Measurements from ENCODE around the gene ANKK1.

DNA sequence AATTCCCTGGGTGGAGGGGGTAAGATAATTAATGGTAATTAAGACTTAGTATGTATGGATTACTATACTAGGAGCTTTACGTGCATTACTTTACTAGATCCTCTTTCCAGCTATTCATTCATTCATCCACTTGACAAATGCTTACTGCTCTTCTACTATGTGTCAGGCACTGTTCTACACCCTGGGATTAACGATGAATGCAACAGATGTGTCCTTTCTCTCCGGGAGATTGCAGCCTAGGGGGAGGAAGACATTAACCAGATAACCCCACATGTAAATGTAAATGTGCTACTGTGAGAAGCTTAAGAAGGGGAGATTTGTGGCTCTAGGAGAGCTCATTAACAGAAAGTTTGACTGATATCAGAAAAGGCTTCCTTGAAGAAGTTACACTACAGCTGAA lies 1.7 kb downstream of the ANKK1 start:
- TF ChIP-seq, protein P1, sequence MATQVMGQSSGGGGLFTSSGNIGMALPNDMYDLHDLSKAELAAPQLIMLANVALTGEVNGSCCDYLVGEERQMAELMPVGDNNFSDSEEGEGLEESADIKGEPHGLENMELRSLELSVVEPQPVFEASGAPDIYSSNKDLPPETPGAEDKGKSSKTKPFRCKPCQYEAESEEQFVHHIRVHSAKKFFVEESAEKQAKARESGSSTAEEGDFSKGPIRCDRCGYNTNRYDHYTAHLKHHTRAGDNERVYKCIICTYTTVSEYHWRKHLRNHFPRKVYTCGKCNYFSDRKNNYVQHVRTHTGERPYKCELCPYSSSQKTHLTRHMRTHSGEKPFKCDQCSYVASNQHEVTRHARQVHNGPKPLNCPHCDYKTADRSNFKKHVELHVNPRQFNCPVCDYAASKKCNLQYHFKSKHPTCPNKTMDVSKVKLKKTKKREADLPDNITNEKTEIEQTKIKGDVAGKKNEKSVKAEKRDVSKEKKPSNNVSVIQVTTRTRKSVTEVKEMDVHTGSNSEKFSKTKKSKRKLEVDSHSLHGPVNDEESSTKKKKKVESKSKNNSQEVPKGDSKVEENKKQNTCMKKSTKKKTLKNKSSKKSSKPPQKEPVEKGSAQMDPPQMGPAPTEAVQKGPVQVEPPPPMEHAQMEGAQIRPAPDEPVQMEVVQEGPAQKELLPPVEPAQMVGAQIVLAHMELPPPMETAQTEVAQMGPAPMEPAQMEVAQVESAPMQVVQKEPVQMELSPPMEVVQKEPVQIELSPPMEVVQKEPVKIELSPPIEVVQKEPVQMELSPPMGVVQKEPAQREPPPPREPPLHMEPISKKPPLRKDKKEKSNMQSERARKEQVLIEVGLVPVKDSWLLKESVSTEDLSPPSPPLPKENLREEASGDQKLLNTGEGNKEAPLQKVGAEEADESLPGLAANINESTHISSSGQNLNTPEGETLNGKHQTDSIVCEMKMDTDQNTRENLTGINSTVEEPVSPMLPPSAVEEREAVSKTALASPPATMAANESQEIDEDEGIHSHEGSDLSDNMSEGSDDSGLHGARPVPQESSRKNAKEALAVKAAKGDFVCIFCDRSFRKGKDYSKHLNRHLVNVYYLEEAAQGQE (IDR thresholded peaks at IDR 0.05; ENCODE audit: low read depth): no peak
- no peak for TF ChIP-seq ZNF274 (IDR thresholded peaks at IDR 0.05; ENCODE audit: low read depth, low read length)
- TF ChIP-seq, protein P2, sequence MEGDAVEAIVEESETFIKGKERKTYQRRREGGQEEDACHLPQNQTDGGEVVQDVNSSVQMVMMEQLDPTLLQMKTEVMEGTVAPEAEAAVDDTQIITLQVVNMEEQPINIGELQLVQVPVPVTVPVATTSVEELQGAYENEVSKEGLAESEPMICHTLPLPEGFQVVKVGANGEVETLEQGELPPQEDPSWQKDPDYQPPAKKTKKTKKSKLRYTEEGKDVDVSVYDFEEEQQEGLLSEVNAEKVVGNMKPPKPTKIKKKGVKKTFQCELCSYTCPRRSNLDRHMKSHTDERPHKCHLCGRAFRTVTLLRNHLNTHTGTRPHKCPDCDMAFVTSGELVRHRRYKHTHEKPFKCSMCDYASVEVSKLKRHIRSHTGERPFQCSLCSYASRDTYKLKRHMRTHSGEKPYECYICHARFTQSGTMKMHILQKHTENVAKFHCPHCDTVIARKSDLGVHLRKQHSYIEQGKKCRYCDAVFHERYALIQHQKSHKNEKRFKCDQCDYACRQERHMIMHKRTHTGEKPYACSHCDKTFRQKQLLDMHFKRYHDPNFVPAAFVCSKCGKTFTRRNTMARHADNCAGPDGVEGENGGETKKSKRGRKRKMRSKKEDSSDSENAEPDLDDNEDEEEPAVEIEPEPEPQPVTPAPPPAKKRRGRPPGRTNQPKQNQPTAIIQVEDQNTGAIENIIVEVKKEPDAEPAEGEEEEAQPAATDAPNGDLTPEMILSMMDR (IDR thresholded peaks at IDR 0.05 in 2 of 3, conservative IDR thresholded peaks at IDR 0.05 in 1 of 3; ENCODE audit: borderline replicate concordance in 1 of 3, insufficient read depth in 1 of 3, low read depth in 2 of 3, low read length in 2 of 3): no peak
- no peak for TF ChIP-seq RAD21 (IDR thresholded peaks at IDR 0.05; ENCODE audit: low read depth)
- no peak for TF ChIP-seq POLR2A (IDR thresholded peaks at IDR 0.05; ENCODE audit: borderline replicate concordance, extremely low read depth, insufficient read depth, insufficient read length)
- TF ChIP-seq SRF (IDR thresholded peaks at IDR 0.05; ENCODE audit: low read depth): no peak
- TF ChIP-seq, protein P3, sequence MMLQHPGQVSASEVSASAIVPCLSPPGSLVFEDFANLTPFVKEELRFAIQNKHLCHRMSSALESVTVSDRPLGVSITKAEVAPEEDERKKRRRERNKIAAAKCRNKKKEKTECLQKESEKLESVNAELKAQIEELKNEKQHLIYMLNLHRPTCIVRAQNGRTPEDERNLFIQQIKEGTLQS (IDR thresholded peaks at IDR 0.05): no peak
- TF ChIP-seq POLR2AphosphoS5 (IDR thresholded peaks at IDR 0.05; ENCODE audit: low read depth, low read length): no peak

Data from HCT116 (cell line).